ENCODE results near the gene CCL4L2.
"Not testable (repeated sequence)": the region's sequence is repeated elsewhere in the genome, so short reads cannot be mapped to it uniquely, and the experiment has no call there.

CCL4L2 gene

DNA sequence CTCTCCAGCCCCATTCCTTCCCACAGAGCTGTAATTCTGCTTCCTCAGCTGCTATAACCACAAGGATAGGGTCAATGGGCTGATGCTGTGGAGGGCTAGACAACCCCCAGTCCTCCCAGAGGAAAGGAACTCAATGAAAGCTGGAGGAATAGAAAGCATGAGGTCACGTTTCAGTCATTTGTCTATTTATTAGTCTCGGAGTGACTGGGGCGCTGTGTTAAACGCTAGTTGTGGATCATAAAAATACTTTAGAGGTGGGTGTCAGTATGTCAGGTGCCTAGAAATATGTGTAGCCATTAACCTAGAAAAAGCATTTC lies 13.5 kb upstream of the CCL4L2 start:
- no peak for DNase-seq (ENCODE audit: low read depth)
- H3K4me3 ChIP-seq (ENCODE audit: low read length): no peak overlapping the region

DNA sequence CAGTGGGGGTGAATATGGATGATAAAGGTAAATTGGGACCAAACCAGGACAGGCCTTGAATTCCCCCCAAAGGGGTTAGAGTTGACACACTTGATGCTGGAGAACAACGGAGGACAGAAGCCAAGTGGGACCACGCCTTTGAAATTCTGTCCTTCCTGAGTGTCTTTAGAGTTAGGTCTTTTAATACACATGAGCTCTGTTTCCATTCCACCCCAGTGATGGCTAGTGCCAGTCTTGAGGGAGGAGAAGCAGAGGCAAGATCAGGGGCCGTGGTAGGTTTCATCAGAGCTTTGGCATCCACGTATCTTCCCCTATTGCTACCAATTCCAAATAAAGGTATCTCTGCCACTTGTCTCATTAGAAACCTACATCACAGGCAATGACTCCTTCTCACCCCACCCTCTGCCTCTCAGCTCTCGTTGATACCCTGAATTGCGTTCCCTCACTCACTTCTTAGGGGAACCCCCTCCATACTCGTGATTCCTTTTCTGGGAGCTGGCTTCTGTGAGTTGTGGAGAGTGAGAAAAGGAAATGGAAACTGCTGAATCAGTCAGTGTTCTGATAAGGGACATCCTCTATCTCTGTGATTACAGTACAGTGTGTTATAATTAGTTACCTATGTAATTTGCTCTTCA lies 11.9 kb upstream of the CCL4L2 start:
- no peak overlapping the region for H3K4me3 ChIP-seq (ENCODE audit: low read length)
- TF ChIP-seq, protein P1, sequence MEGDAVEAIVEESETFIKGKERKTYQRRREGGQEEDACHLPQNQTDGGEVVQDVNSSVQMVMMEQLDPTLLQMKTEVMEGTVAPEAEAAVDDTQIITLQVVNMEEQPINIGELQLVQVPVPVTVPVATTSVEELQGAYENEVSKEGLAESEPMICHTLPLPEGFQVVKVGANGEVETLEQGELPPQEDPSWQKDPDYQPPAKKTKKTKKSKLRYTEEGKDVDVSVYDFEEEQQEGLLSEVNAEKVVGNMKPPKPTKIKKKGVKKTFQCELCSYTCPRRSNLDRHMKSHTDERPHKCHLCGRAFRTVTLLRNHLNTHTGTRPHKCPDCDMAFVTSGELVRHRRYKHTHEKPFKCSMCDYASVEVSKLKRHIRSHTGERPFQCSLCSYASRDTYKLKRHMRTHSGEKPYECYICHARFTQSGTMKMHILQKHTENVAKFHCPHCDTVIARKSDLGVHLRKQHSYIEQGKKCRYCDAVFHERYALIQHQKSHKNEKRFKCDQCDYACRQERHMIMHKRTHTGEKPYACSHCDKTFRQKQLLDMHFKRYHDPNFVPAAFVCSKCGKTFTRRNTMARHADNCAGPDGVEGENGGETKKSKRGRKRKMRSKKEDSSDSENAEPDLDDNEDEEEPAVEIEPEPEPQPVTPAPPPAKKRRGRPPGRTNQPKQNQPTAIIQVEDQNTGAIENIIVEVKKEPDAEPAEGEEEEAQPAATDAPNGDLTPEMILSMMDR (IDR thresholded peaks at IDR 0.05; ENCODE audit: insufficient read depth, low read depth, low read length, missing control alignments): no peak
- no peak for DNase-seq (ENCODE audit: low read depth)

More for the DNA sequence above, 13.5 kb upstream of the CCL4L2 start:
- TF ChIP-seq, protein P1 (IDR thresholded peaks at IDR 0.05; ENCODE audit: insufficient read depth, low read depth, low read length, missing control alignments): no peak

DNA sequence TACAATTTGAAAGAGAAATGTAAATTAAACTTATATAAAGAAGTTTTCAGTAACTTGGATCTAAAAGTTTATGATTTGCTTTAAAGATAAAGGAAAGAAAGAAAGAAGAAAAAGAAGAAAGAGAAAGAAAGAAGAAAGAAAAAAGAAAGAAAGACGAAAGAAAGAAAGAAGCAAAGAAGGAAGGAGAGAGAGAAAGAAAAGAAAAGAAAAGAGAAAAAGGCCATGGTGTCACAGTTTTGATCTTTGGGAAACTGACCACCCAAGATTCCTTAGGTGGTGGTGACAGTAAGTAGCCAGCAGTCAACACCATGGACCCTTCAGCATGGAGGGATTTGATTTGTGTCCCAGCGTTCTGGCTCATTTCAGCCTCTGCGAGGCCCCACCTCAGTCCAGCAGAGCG lies 9.8 kb upstream of the CCL4L2 start:
- not testable (repeated sequence) for H3K4me3 ChIP-seq (ENCODE audit: low read length); DNase-seq (ENCODE audit: low read depth)

DNA sequence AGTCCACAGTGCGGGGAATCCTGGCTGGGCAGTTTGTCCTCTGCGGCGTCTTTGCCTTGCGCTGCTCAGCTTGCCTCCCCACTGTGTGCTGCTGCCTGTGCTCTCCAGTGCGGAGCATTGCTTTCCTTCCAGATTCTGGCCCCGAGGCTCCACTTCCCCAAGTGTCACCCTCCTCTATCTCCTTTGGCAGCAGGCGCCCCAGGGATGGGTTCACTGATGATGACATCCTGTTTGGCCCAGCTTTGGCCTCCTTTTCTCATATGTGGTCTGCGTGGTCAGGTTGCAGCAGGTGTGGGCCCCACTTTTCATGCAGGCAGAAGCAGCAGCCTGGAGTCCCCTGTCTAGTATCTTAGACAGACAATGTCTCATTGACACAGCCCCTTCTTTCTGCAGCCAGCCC lies 9.4 kb upstream of the CCL4L2 start:
- not testable (repeated sequence) for H3K4me3 ChIP-seq (ENCODE audit: low read length); DNase-seq (ENCODE audit: low read depth)

DNA sequence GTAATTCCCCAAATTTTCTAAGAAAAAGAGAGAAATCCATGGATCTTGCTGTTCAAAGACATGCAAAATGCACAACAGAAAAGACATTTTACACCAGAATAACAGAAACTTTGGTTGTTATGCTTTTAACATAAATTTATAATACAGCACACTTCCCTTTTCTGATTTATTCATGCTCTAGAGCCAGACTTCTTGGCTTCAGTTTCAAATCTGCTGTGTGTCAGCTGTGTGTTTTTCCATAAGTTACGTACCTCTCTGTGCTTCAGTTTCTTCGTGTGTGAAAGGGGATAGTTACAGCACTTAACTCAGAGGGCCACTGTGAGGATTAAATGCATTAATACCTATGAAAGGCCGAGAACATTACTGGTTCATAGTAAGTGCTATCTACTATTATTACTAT lies 7.5 kb upstream of the CCL4L2 start:
- TF ChIP-seq, protein P1 (IDR thresholded peaks at IDR 0.05; ENCODE audit: insufficient read depth, low read depth, low read length, missing control alignments): no peak
- DNase-seq (ENCODE audit: low read depth): no peak
- no peak overlapping the region for H3K4me3 ChIP-seq (ENCODE audit: low read length)

DNA sequence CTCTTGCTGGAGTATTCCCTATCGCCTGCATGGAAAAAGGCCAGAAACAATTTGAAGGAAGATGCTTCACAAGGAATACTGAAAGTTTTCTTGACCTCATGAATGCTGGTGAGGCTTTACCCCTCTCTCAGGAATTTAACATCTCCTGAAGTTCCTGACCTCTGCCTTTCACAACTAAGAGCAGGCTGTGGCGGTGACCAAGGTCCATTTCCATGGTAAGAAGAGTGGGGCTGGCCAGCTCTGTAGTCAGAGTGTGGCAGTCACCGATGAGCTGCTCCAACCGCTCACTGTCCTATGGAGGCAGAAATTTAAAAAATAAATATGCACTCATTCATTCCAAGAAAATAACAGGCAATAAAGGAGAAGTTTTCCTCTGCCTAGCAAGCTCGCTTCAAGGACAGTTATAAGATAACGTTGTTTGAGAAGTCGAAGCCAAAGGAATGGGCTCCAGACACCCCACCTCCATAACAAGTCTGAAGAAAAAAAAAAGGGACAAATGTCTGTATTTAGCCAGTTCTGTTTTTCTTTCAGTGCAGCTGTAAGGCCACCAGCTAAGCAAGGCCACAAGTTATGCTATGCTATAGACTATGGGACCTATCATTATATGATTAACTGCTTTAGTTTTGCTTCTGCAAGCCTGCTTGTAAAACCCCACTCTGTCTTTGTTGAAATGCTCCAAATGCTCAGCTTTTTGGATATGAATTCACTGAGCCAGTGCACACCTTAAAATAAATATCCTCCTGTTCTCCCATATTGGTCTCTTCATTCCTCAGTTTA lies 6.0 kb upstream of the CCL4L2 start:
- H3K4me3 ChIP-seq (ENCODE audit: low read length): no peak overlapping the region
- TF ChIP-seq, protein P1 (IDR thresholded peaks at IDR 0.05; ENCODE audit: insufficient read depth, low read depth, low read length, missing control alignments): no peak
- no peak for DNase-seq (ENCODE audit: low read depth)

DNA sequence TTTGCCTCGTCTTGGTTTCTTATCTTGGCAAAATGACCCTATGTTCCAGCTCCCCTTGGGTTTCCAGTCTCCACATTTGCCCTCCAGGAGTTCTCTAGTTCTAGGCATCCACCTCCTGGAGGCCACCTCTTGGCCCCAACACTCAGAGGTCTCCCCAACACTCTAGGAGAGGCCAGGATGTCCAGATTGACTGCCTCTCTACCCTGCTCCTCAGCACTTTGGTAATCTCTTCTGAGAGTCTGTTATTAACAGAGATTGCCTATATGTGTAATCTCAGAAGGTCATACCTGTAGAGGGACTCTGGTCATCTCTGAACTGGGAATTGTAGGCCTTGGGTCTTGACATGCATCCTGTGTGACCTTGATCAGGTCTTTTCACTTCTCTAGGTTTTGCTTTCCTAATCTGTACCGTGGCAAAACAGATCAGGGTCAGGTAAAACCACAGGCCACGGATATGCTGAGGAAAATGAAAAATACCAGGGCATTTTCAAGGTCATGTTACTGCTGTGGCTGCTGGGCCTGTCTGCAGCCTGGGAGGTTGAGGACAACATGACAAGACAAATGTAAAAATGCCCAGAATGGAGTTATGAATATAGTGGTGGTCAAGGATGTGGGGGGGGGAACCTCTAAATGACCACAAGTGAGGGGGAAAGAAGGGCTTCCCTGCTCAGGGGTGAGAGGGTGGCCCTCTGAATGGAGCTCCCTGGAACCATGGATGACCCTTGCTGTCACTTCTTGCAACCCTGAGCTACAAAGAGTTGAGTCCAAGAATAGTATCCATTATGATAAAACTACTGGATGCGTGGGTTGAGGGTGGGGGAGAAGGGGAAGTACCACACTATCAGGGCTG lies 5.0 kb upstream of the CCL4L2 start:
- TF ChIP-seq, protein P1 (IDR thresholded peaks at IDR 0.05; ENCODE audit: insufficient read depth, low read depth, low read length, missing control alignments): no peak
- no peak for DNase-seq (ENCODE audit: low read depth)

DNA sequence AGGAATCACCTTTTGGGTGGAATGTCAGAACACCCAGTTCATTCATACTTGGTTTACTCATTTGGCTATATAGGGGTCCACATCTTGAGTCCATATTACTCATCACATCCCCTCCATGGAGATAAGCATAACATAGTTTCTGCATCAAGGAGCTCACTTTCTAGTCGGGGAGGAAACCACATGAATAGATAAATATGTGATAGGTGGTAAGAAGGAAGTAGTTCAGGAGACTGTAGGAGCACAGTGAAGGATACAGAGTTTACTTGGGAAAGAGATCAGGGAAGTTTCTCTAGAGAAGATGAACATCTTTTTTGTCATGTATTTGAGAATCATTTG lies 4.4 kb upstream of the CCL4L2 start:
- not testable (repeated sequence) for H3K4me3 ChIP-seq (ENCODE audit: low read length); DNase-seq (ENCODE audit: low read depth)

More for the DNA sequence above, 5.0 kb upstream of the CCL4L2 start:
- H3K4me3 ChIP-seq (ENCODE audit: low read length): no peak overlapping the region

DNA sequence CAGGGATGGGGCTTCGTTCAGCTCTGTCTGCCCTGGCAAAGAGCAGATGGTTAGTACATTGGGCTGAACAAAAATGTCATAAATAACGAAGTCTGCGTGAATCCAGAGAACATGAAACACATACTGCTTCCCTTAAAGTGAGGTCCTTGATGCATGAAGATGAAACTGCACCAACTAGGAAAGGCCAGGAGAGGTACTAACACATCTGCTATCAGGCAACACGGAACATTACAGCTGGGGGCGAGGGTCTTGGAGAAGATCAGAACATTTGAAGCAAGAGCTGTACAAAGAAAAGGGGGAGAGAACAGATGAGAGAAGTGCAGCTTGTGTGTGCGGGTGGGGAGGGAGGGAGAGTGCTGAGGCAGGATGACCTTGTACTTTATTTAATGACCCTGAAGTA lies 3.5 kb upstream of the CCL4L2 start:
- not testable (repeated sequence) for DNase-seq (ENCODE audit: low read depth)

More for the DNA sequence above, 3.5 kb upstream of the CCL4L2 start:
- H3K4me3 ChIP-seq (ENCODE audit: low read length): not testable (repeated sequence)

Measured in epithelial cell of esophagus (primary cell).